22Rv1 (cell line): ENCODE data around the gene FOXP1.

ENCODE experiments used
- H3K27ac ChIP-seq: fragments of 450-650 bp; 2 replicates; pipeline ENCODE4 v1.5.1; 2017
- ZFX ChIP-seq: fragments of 450-650 bp; IDR thresholded peaks from 2 replicates; pipeline ENCODE4 v1.6.1; 2017; ENCODE audit warnings: antibody characterized with exemption, borderline replicate concordance
- TF ChIP-seq, protein P1 (sequence below): fragments of 450-650 bp; IDR thresholded peaks from 2 replicates; pipeline ENCODE4 v1.5.1; 2017; ENCODE audit warnings: mild to moderate bottlenecking

Gene FOXP1

DNA sequence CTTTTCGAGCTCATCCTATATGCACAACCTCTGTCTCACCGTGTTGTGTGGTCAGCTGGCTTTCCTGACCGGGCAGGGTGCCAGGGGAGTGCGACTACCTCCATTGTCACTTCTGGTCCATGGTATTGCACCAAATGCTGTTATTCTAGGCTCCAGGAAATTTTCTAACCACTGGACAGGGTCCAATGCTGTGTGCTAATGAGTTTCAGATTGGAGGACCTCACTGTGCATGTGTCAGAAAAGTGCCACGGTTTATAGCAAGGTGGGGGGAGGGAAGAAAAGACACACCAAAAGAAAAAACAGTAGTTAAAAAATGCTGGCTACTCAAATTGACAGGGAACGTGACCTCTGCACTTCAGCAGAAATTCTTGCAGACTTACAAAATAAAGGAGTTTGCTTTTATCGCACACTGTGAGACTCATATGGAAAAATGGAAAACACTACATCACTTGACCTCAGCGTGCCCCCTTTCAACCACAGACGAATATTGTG lies 480.1 kb downstream of the FOXP1 start:
- no peak overlapping the region for H3K27ac ChIP-seq
- no peak for TF ChIP-seq ZFX
- TF ChIP-seq, protein P1, sequence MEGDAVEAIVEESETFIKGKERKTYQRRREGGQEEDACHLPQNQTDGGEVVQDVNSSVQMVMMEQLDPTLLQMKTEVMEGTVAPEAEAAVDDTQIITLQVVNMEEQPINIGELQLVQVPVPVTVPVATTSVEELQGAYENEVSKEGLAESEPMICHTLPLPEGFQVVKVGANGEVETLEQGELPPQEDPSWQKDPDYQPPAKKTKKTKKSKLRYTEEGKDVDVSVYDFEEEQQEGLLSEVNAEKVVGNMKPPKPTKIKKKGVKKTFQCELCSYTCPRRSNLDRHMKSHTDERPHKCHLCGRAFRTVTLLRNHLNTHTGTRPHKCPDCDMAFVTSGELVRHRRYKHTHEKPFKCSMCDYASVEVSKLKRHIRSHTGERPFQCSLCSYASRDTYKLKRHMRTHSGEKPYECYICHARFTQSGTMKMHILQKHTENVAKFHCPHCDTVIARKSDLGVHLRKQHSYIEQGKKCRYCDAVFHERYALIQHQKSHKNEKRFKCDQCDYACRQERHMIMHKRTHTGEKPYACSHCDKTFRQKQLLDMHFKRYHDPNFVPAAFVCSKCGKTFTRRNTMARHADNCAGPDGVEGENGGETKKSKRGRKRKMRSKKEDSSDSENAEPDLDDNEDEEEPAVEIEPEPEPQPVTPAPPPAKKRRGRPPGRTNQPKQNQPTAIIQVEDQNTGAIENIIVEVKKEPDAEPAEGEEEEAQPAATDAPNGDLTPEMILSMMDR: no peak

DNA sequence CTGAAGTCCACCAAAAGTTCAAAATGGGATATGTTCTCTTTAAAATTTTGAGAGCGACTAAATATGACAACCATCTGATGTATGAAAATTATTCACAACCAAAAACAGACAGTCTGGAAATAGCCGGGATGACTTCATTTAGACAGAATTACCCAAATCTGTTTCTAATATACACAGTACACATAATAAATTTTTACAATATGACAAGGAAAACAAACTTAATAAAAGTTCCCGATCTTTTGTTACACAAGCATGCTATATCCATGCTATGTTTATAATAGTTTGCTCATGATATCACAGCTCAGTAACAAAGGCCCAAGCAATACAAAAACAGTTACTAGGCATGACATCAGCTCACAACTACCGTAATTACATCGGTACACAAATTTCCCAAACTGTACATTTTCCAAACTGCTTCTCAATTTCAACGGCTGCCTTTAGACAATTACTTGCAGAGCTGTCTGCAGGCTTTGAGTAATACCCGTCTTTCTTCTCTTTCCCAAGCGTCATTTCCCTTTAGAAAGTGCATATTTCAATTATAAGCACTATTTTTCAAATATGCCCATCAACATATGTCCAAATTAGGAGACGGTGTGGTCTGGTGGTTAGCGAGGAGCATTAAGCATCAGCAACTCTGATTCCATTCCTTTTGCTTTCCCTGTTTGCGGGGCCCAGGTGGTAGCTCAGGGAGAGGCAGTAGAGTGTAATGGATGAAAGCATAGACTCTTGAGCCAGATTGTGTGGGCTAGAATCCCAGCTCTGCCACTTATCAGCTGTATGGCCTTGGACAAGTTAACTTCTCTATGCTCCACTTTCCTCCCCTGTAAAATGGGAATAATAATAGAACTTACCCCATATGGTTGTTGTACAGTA lies 481.2 kb downstream of the FOXP1 start:
- TF ChIP-seq ZFX: no peak
- TF ChIP-seq, protein P1: no peak
- no peak overlapping the region for H3K27ac ChIP-seq

DNA sequence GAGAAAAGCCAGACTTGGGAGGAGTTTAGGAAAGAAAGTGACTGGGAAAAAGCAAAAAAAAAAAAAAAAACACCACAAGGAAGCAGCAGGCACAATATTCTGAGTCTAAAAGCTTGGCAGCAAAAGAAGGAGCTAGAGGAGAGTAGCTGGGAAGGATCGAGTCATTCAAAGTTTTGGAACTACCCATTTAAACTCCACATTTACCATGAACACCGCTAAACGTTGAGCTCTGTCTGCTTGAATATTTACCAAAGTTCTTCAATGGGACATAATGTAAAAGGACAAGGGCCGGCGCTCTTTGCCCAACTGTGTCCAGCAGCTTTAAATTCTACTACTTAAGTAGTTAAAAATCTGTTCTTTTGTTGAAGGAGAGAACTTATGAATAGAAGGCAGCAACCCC lies 481.9 kb downstream of the FOXP1 start:
- no peak for TF ChIP-seq ZFX
- TF ChIP-seq, protein P1: no peak
- H3K27ac ChIP-seq: no peak overlapping the region

DNA sequence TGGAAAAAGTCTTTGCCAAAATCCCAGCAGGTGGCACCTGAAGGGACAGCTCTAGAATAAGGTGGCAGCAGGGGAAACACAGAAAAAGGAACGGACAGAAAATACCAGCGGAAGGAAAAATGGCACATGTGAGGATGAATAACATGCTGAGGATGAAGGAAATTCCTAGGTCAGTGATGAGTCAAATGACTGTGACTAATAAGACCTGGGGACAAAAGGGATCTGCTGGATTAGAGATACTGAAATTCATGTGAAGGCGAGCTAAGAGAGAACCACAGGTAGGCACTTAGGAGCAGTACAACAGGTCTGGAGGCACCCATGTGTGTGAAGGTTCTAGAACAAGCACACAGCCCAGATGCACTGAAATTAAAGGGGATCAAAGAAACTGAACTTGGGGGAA lies 482.5 kb downstream of the FOXP1 start:
- no peak overlapping the region for H3K27ac ChIP-seq
- TF ChIP-seq ZFX: no peak
- TF ChIP-seq, protein P1: no peak

DNA sequence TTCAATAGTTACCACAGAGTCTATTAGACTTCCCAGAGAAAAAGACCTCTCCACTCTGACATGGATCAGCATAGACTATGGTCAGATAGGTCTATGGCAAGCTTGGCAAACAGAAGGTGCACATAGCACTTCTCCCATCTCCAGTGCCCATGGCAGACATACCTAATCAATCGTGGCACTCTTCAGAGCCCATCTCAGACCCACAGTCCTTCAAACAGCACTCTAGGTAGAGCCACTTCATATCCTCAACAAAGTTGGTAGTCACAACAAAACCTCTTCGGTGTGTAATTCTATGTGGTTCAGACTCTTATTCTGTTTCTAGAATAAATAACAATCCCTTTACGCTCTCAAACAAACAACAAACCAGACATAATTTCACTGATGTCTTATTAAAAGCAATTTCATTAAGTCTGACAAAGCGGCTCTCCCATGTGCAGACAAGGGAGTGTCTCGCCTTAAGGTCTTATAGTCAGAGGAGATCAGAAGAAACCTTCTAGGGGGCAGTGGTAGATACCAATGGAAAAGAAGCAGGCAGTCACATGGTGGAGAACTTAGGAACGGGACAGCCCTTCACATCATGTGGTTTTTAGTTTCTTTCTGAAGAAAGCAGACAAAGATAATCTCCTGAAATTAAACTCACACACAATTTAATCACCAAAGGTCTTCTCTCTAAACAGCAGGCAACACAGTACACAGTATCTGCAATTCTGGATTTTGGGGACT lies 483.4 kb downstream of the FOXP1 start:
- TF ChIP-seq ZFX: no peak
- TF ChIP-seq, protein P1: no peak
- H3K27ac ChIP-seq: no peak overlapping the region

DNA sequence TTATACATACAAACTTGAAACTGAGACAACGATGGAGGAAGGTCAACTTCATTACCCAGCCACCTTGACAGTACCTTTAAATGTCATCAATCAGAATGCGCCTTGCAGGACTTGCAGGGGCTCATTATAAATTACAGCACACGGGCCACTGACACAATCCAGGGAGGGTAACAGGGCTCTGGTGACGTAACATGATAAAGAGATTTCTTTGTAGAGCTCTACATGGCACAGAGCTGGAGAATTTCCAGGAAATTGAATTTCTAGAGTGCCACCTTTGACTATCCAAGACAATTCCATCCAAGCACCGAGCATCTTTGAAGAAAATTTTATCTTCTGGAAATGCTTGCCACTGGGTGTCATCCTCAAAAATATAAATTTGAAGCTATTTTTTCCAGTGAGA lies 486.0 kb downstream of the FOXP1 start:
- TF ChIP-seq ZFX: no peak
- TF ChIP-seq, protein P1: no peak
- H3K27ac ChIP-seq: no peak overlapping the region
